K562 (cell line): Measurements from ENCODE around the gene SLC66A2. TPM values are rescaled to one million over a fixed set of nuclear protein-coding genes. Genes with fewer than 3 reads are reported as not detected.

Experiments used
- ATAC-seq: fragments of 200-7000 bp; cut with Tn5 transposase; 3 replicates; pipeline ENCODE4 v1.9.1; 2020; ENCODE audit warnings: moderate library complexity
- BruUV-seq: library from RNA; stranded (reverse); fragments of 400-500 nt; replicated peaks from 2 replicates; lab custom pipeline; 2021; lab: Mats Ljungman, UMichigan
- CTCF ChIA-PET: fragments of 300-600 bp; formaldehyde crosslinking; extraction: SDS; loops from one replicate; lab custom pipeline; 2021; ENCODE audit warnings: low intra/inter-chr PET ratio; lab: Yijun Ruan, JAX
- POLR2A ChIA-PET: fragments of 300-600, 350-650 bp; sonication (Branson Sonifier 250); formaldehyde crosslinking; extraction: SDS; loops from one replicate; lab custom pipeline; 2021; ENCODE audit warnings: antibody characterized with exemption, inconsistent platforms; lab: Yijun Ruan, JAX
- DNase-seq, 4 experiments: peaks; one replicate each; pipeline versions ENCODE4 v3.0.0 to v3.0.0-alpha.2; 2011 to 2018; ENCODE audit warnings: low spot score in 3 of 4, mixed read lengths in 3 of 4; ENCODE audit errors: extremely low read depth in 1 of 4
- FAIRE-seq: peaks from 2 replicates; lab custom pipeline; 2011; peaks lifted over from hg19 to GRCh38; lab: Jason Lieb, UNC
- H2AFZ ChIP-seq: 2 replicates; pipeline ENCODE4 v1.6.0; 2011; ENCODE audit warnings: low read depth, low read length, control low read depth, inconsistent platforms
- H3K27ac ChIP-seq: fragments of 200-600 bp; 3 replicates; pipeline ENCODE4 v1.8.0; 2011; ENCODE audit warnings: low read depth, mild to moderate bottlenecking, control low read depth, inconsistent platforms, low read length, moderate library complexity, mixed read lengths; ENCODE audit errors: extremely low read depth
- H3K27me3 ChIP-seq, 2 experiments: fragments of 300-600 bp in 1 of 2; 2 replicates in 1 of 2; 3 replicates in 1 of 2; pipeline versions ENCODE4 v1.6.0 to v1.8.0; 2011; ENCODE audit warnings: inconsistent platforms in 2 of 2, low read length in 2 of 2, mild to moderate bottlenecking in 1 of 2, mixed read lengths in 1 of 2, moderate library complexity in 1 of 2; ENCODE audit not compliant: control insufficient read depth in 2 of 2, insufficient read depth in 2 of 2
- H3K36me3 ChIP-seq: fragments of 300-600 bp; 3 replicates; pipeline ENCODE4 v1.8.0; 2011; ENCODE audit warnings: mild to moderate bottlenecking, low read length, inconsistent platforms; ENCODE audit not compliant: control insufficient read depth, insufficient read depth
- H3K4me1 ChIP-seq, 2 experiments: fragments of 200-600 bp in 1 of 2; replicated peaks in 1 of 2; 2 replicates in 1 of 2; 3 replicates in 1 of 2; pipeline versions ENCODE4 v1.5.1 to v1.8.0; 2011; ENCODE audit warnings: inconsistent platforms in 2 of 2, low read length in 2 of 2, mild to moderate bottlenecking in 1 of 2, mixed read lengths in 1 of 2, moderate library complexity in 1 of 2; ENCODE audit not compliant: control insufficient read depth in 2 of 2, insufficient read depth in 2 of 2
- H3K4me2 ChIP-seq: 2 replicates; pipeline ENCODE4 v1.6.1; 2011; ENCODE audit warnings: low read length, control low read depth, inconsistent platforms, mixed read lengths; ENCODE audit not compliant: insufficient read depth
- H3K4me3 ChIP-seq: fragments of 200-600 bp; sonication (generic), shearing (Covaris generic); 2 replicates; pipeline ENCODE4 v1.5.1; 2016; ENCODE audit warnings: control low read depth, inconsistent platforms
- H3K79me2 ChIP-seq: fragments of 200-600 bp; 3 replicates; pipeline ENCODE4 v1.8.0; 2011; ENCODE audit warnings: low read length, inconsistent platforms; ENCODE audit not compliant: control insufficient read depth, insufficient read depth
- H3K9ac ChIP-seq, 2 experiments: 2 replicates each; pipeline versions ENCODE4 v1.6.0 to v1.6.1; 2011; ENCODE audit warnings: low read depth in 2 of 2, low read length in 2 of 2, control low read depth in 1 of 2, inconsistent platforms in 1 of 2, mild to moderate bottlenecking in 1 of 2, mixed read lengths in 1 of 2; ENCODE audit not compliant: insufficient read depth in 1 of 2
- H3K9me1 ChIP-seq: one replicate; pipeline ENCODE4 v1.6.0; 2011; ENCODE audit warnings: inconsistent platforms, mild to moderate bottlenecking, low read length, moderate library complexity; ENCODE audit not compliant: control insufficient read depth, insufficient read depth
- H3K9me3 ChIP-seq: replicated peaks from 2 replicates; pipeline ENCODE4 v1.5.1; 2011; ENCODE audit warnings: low read depth, low read length, inconsistent platforms; ENCODE audit not compliant: control insufficient read depth, insufficient read depth
- H4K20me1 ChIP-seq: replicated peaks from 2 replicates; pipeline ENCODE4 v1.6.1; 2011; ENCODE audit warnings: low read length, inconsistent platforms, mixed read lengths; ENCODE audit not compliant: control insufficient read depth, insufficient read depth
- ETV5 ChIP-seq: sonication (generic); formaldehyde crosslinking; IDR thresholded peaks from 2 replicates; pipeline ENCODE4 v1.4.0; 2020; ENCODE audit warnings: low read depth, mild to moderate bottlenecking, missing genetic modification reagents
- ZNF24 ChIP-seq: fragments of 450-650 bp; IDR thresholded peaks from 2 replicates; pipeline ENCODE4 v1.6.1; 2016
- WGBS: fragments of 100-300 bp; shearing (Covaris generic); methylation state at CpG from one replicate; pipeline ENCODE4 v1.1.6; 2016; ENCODE audit warnings: low coverage, mixed read lengths; ENCODE audit not compliant: insufficient coverage; ENCODE audit errors: missing lambda C conversion rate; 5-methylcytosine and 5-hydroxymethylcytosine counted together
- in situ Hi-C: fragments of 300-500 bp; cut with MboI; formaldehyde crosslinking; loops from 4 replicates; pipeline ENCODE4 v1.15.0; 2018; ENCODE audit warnings: inconsistent platforms, mixed read lengths
- intact Hi-C: fragments of 100-400 bp; cut with micrococcal nuclease; formaldehyde crosslinking; loops from 2 replicates; pipeline ENCODE4 v1.14.2; 2022
- polyA plus RNA-seq, 8 experiments: library from polyadenylated mRNA; depleted of rRNA in 4 of 8; stranded (reverse) in 5 of 8; unstranded in 3 of 8; fragments of >200 nt; fragmentation: Nextera tagmentation in 2 of 8; fragmentation: Illumina TruSeq in 1 of 8; extraction: Ambion mirVana in 2 of 8; extraction: Trizol in 1 of 8; gene quantifications; 2 replicates each; pipeline versions ENCODE4 v1.2.1 to v1.2.3, GENCODE V29; 2011 to 2014; ENCODE audit warnings: inconsistent platforms in 1 of 8, missing spikeins in 1 of 8
- total RNA-seq, 7 experiments: library from RNA; depleted of rRNA in 6 of 7; stranded (reverse); fragments of >200 nt in 6 of 7; fragmentation: Illumina TruSeq in 2 of 7; extraction: Trizol in 2 of 7; gene quantifications; 2 replicates each; pipeline versions ENCODE4 v1.2.1 to v1.2.3, GENCODE V29; 2011 to 2021; ENCODE audit warnings: low replicate concordance in 1 of 7
- TF ChIP-seq, protein P1 (sequence below): sonication (generic); formaldehyde crosslinking; IDR thresholded peaks from 2 replicates; pipeline ENCODE4 v1.8.1; 2023; ENCODE audit warnings: mild to moderate bottlenecking, missing genetic modification reagents

Gene SLC66A2
- total and polyA plus RNA-seq, 9 of the 15 experiments (the other 6 are each of a cell fraction or from before 2014, with no cell fraction given) = 0.25 to 17.5 (median 5.6) TPM

DNA sequence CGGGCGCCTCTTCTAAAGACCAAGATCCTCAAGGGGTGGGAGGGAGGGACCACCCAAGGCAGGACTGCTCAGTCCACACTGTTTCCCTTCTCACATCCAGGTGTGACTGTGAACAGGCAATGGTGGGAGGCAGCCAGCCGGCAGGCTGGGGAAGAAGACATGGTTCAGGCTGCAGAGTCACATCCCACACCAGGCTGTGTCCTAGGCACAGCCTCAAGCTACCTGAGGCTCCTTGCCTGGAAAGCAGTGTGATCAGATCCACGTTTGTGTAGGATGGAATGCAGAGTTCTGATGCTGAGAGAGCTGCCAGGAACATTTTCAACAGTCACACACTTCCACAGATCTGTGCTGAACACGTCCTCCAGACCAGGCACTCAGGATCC lies 16.4 kb downstream of the SLC66A2 start:
- no TSS peak for BruUV-seq
- no peak for FAIRE-seq
- Histone ChIP-seq H3K27me3 (no peaks in the 10 kb centered on the region), H3K79me2 (no peaks in the 10 kb centered on the region), H3K36me3 (peaks cover 3% of the 10 kb centered on the region; the same call in 1 of the 3 replicates), H3K4me2 (no peak overlapping the region), H3K4me1 (no peaks in the 10 kb centered on the region; a peak in 1 of 5 replicates), H2AFZ (no peak overlapping the region), H4K20me1 (no peaks in the 10 kb centered on the region), H3K9me1 (no peaks in the 10 kb centered on the region), H3K9me3 (peaks cover 3% of the 10 kb centered on the region; the same call in 1 of the 2 replicates), H3K4me3 (no peak overlapping the region), H3K9ac (no peak overlapping the region), H3K27ac (no peak overlapping the region)
- ChIA-PET CTCF (no interaction called here), POLR2A (interaction anchor here (1.1 kb wide), 1 partner anchor 13 kb away, joined by 3 read pairs; no protein-coding TSS in a partner anchor)
- in situ Hi-C loops (no loop called here), intact Hi-C loops (no loop called here)
- ATAC-seq = no peak
- TF ChIP-seq ZNF24 (no peak), ETV5 (no peak)
- TF ChIP-seq, protein P1, sequence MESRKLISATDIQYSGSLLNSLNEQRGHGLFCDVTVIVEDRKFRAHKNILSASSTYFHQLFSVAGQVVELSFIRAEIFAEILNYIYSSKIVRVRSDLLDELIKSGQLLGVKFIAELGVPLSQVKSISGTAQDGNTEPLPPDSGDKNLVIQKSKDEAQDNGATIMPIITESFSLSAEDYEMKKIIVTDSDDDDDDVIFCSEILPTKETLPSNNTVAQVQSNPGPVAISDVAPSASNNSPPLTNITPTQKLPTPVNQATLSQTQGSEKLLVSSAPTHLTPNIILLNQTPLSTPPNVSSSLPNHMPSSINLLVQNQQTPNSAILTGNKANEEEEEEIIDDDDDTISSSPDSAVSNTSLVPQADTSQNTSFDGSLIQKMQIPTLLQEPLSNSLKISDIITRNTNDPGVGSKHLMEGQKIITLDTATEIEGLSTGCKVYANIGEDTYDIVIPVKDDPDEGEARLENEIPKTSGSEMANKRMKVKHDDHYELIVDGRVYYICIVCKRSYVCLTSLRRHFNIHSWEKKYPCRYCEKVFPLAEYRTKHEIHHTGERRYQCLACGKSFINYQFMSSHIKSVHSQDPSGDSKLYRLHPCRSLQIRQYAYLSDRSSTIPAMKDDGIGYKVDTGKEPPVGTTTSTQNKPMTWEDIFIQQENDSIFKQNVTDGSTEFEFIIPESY (CRISPR knock-in tag) = no peak
- DNase-seq = no peak
- WGBS = 59% methylated on average over 5 of the region's 5 CpGs
